ENCODE data around the gene ATOH8.

- no peak for TF ChIP-seq POLR2AphosphoS5 (IDR thresholded peaks at IDR 0.05)
- no peak for TF ChIP-seq POLR2A (IDR thresholded peaks at IDR 0.05)
These were observed 33.6 kb downstream of the ATOH8 start for GRCh38 chr2:85787282-85787980.
